GM18907 (cell line): Measurements from ENCODE around the gene SIGLEC9.

Experiments used
- ATAC-seq: cut with Tn5 transposase; IDR thresholded peaks from one replicate; pipeline ENCODE4 v1.9.1; 2021; ENCODE audit warnings: mild to moderate bottlenecking, moderate library complexity; ENCODE audit not compliant: unreplicated experiment

SIGLEC9 gene

DNA sequence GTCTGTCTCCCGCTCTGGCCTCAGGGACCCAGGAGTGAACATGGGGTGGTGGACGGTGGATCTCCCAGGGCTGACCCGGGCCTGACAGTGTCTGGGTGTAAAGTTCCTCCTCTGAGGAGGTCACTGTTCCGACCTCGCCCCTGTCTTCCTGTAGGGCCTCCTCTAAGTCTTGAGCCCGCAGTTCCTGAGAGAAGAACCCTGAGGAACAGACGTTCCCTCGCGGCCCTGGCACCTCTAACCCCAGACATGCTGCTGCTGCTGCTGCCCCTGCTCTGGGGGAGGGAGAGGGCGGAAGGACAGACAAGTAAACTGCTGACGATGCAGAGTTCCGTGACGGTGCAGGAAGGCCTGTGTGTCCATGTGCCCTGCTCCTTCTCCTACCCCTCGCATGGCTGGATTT is at the start of gene SIGLEC9:
SIGLEC9 (plus strand) TSS at position 178 of the 400 bp plus-strand sequence; CDS start at position 247, 69 bp downstream.
- no peak for ATAC-seq

DNA sequence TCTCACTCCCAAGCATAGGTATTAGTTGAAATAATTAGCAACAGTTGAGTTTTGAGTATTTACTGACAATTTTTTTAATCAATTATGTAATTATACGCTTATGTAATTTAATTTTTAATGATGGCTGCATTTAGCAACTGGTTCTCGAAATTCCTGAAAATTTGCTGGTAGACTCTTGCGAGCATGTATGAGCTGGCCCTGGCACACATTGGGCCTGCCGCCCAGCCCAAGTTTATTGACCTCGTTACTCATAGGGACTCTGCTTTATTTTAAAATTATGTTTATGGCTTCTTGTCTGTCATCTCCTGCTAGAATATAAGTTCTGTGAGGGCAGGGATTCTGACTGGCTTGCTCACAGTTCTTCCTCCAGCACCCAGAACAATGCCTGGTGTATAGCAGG is 48.7 kb upstream of the SIGLEC9 start:
- ATAC-seq, result no peak

DNA sequence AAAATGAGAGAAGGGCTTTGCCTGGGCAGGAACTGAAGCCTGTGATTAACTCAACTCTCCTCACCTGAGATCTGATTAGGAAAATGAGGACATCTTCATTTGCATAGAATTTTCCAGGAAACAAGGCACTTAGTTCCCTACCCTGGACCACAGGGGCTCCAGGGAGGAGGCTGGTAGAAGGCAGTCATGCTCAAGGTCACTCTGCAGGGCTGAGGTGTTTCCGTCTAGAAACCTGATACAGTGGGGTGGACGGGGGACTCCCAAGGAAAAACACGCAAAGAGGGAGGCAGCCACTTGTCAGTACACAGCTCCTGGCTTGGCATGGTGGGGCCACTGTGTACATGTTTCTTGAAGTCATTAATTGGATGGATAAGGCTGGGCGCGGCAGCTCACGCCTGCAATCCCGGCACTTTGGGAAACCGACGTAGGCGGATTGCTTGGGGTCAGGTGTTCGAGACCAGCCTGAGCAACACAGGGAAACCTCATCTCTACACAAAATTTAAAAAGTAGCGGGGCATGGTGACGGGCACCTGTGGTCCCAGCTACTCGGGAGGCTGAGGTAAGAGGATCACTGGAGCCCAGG is 48.0 kb upstream of the SIGLEC9 start:
- no peak for ATAC-seq

DNA sequence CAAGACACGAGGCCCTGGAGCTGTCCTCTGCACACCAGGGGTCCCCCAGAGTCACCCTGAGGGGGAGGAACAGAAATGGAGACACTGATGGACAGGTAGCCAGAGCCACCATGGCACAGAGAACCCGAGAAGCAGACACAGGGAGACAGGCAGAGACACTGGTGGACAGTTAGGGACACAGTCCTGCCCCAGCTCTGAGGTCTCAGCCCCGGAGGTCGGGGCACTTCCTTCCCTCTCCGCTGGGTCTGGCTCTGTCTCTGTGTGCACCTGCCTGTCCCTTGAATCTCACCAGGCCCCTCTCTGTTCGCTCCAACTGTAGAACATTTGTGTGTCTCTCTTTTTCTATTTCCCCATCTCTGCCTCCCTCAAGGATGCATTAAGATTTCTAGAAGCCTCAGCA is 46.6 kb upstream of the SIGLEC9 start:
- ATAC-seq, result no peak

DNA sequence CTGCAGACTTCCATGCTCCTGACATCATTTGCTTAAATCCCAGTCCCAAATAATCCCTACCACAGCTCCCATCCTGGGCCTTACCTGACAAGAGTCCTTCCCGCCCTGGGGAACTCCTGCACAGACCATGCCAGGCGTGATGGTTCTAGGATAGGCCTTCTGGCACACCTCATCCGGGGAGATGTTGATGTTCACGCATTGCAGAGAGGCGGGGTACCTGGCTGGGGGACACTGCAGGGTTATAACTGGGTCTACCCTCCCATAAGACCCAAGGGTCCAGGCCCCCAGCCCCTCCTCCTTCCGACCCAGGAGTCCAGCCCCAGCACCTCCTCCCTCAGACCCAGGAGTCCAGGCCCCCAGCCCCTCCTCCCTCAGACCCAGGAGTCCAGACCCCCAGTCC is 46.0 kb upstream of the SIGLEC9 start:
- no peak for ATAC-seq

DNA sequence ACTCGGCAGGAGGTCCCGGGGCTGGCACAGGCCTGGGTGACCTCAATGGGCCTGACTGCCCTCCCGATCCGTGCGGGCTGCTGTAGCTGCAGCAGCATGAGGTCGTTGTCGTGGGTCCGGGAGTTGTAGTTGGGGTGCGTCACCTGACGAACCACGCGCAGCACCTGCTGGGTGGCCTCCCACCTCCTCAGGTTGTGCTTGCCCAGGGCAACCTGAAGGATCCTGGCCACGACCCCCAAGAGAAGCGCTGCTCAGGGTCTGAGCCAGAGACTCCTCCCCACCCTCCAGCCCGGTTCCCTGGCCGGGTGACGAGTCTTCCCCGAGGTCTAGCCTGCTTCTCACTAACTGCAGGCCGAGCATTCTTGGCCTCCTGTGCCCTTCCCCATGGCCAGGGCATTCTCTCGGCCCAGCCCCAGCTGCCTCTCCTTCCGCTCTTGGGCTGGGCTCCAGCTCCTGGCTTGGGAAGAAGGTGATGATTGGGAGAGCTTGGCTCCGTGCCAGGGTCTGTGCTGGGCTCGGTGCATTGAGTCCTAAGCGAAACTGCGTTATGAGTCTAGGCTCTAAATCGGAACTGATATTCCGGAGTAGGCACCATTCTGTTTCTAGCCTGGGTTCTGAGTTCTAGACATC is 45.1 kb upstream of the SIGLEC9 start:
- ATAC-seq, result no peak

DNA sequence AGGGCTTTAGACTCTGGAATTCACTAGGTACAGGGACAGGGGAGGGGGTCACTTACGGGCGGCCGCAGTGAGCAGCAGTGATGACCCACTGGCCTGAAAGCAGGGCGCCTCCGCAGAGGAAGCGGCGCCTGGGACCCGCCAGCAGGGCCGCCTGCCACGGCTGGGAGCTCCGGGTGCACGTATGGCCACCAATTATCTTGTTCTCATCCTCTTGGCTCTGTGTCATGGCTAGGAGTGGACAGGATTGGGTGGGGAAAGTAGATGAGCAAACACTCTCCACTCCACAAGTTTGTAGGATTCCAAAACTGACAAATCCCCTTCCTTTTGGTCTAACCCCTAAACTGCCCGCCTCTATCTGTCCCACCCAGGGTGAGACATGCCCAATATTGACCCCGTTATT is 43.2 kb upstream of the SIGLEC9 start:
- no peak for ATAC-seq

DNA sequence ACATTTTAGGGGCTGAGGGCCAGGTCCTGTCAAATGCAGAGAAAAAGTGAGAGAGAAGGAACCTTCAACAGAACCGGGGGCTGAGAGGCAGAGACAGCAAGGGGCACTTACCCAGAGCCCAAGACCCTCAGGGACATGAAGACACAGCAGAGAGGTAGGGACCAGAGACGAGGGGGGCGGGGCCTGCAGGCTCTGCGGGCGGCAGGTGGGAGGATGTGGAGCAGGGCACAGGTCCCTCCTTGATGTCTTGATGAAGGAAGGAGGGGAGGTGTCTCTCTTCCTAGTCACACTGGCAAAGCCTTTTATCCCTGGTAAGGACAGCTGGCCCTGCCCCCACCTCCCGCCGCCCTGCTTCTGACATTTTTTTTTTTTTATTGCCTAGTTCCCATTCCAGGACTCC is 42.1 kb upstream of the SIGLEC9 start, which contains the start of gene KLK14:
KLK14 (minus strand) TSS at position 277 of the 400 bp plus-strand sequence; CDS start at position 4, 273 bp downstream.
- ATAC-seq, result no peak

DNA sequence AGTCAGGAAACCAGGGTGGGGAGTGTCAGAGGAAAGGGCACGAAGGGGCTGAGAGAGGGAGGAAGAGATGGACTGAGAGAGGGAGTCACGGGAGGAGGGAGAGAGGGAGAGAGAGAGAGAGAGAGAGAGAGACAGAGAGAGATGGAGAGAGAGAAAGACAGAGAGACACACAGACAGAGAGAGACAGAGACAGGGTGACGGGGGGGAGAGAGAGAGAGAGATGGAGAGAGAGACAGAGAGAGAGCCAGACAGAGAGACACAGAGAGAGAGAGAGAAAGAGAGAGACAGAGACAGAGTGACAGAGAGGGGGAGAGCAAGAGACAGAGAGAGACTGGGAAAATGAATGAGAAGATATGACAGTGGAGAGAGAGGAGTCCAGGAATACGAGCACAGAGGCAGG is 41.5 kb upstream of the SIGLEC9 start:
- no peak for ATAC-seq

DNA sequence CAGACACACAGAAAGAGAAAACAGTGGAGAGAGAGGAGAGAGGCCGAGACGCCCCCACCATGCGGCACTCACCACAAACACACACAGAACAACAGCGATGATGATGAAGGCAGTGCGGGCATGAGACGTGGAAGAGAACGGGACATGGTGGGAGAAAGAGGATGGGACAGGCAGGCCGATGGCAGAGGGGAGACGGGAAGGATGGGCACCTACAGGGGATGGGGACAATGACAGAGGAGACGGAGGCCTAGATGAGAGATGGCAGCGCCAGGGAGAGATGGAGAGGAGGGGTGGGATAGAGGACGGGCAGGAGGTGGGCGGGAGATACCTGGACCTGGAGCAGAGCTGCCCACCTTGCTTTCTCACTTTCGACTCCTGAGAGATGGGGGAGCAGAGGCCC is 40.9 kb upstream of the SIGLEC9 start:
- no peak for ATAC-seq

DNA sequence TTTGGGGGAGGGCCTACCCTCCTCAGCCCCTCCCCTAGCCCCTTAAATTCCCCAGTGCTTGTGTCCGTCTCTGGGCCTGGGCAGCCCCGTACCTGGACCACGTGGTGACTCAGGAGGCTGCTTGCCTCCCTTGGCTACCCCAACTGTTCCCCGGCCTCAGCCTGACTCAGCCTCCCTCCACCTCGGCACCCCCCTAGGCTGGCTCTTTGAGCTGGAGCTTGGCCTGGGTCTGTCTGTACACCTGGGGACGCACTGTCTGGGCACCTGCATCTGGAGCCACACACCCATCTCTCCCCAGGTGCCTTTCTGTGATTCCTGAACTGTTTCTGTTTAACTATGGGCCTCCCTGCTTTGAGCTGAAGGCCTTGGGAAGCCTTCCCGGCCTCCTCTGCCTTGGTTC is 40.2 kb upstream of the SIGLEC9 start:
- ATAC-seq, result no peak

DNA sequence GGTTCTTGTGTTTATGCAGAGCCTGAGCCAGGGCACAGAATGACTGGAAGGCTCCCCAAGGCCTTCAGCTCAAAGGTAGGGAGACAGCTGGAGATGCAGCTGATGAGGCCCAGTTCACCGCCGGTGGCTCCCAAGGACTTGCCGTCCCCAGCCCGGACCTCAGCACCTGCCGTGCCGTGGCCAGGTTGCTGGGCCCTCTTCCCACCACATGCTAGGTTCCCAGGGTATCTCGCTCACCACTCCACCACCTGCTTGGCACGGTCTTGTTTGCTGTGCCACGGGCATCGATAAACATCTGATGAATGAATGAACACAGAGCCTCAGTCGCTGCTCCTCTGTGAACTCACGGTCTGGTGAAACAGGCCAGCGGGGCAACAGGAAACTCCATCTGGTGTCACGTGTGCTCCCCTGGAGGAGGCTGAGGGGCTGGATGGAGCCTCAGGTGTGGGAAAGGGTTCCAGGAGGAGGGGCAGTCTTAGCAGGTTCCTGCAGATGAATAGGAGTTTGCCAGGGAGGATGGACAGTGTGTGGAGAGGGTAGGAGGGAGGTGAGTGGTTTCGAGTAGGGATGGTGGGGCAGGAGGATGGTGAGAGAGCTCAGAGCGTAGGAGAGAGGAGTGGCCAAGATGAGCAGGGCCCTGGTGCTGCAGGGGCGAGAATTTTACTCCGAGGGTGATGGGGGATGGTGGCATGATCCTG is 38.4 kb upstream of the SIGLEC9 start:
- ATAC-seq, result no peak

DNA sequence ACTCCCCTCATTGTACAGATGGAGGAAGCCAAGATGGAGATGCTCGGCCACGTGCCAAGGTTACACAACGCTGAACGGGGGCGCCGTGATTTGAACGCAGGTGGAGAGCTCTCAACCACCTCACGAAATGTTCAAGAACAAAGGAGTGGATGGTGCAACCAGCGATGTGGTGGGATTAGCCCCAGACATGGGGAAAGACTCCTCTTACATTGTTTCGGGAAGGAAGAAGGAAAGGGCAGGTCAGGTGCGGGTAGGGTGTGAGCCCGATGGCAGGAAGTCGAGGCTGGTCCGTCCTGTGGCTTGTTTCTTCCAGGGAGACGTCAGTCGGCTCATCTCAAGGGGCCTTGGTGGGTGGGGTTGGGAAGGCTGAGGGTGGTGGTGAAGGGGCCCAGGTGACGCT is 34.9 kb upstream of the SIGLEC9 start:
- no peak for ATAC-seq

DNA sequence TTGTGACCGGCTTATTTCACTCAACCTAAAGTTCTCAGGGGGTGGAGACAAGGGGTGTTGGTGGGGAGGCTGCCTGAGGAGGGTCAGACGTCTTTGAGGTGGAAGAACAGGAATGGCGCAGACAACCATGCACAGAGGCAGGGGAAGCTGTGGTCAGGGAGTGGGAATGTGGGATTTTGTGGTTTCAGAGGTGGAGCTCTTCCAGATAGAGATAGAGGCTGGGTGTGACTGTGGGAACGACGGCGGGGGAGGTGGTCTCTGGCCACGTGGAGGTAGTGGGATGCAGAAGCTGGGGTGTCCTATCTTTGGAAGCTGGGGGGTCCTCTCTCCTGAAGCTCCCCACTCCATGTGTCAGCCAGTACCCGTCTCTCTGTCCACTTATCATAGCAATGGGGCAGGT is 34.2 kb upstream of the SIGLEC9 start:
- no peak for ATAC-seq

DNA sequence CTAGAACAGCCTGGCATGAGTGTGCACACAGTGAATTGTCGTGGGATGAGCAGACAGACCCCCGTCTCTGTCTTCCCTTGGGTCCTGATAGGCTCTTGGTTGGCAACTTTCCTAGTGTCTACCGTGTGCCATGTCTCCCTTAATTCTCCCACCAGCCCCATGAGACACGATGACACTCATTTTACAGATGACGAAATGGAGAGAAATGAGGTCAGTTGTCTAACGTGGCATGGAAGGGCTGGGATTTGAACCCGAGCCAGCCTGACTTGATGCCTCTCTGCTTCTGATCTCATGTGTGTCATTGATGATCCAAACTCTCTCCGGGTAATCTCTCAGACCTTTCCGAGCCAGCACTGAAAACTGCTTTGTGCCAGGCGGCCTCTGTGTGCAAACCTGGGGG is 33.6 kb upstream of the SIGLEC9 start:
- ATAC-seq, result no peak

DNA sequence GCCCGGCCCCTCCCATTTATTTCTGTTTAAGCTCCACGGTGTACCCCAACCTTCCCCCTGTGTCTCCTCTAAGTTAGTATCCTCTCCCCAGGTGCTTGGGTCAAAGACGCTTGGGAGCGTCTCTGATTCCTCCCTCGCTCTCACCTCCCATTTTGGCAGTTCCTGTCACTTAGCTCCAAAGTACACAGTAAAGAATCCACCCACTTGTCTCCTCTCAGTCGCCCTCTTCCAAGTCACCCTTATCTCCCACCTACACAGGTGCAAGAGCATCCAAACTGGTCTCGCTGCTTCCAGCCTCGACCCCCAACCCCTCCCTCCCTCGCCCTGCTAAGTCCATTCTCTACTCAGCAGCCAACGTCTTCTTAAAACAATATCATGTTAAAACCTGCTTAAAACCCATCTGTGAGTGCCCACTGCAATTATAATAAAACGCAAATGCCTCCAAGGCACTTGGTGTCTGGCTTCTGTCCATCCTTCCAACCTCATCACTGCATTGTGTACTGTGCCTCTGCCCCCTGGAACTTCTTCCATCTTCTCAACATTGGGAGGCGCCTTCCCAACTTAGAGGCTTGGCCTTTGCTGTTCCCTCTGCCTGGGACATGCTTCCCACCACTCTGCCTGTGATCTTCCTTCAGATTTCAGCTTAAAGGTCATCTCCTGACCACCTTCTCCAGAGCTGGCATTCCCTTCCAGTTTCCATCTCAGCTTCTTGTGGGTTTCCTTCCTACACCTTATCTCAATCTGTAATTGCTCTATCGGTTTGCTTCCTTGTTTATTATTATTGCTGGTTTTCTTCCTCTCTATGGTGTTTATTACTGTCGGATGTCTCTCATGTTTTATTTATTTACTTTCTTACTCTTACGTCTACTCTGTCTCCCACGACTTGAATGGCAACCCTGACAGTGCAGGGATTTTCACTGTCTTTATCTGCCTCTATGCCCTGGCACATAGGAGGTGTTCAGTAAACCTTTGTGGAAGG is 32.5 kb upstream of the SIGLEC9 start:
- no peak for ATAC-seq

DNA sequence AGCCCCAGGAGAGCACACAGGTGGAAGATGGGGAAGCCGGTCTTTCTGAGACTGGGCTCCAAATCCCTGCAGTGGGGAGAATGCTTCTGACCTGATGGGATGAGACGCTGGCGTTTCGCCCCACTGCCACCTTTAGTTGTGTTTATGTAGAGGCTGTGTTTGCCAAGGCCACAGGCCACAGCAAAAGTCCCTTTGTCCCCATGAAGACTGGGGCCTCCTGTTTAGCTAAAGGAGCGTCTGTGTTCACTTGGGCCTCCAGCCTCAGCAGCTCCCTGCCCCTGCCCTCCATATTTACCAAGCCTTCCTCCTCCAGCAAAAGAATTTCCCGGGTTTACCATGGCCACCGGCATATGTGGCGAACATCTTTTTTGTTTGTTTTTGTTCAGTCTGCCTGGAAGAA is 31.6 kb upstream of the SIGLEC9 start:
- no peak for ATAC-seq

DNA sequence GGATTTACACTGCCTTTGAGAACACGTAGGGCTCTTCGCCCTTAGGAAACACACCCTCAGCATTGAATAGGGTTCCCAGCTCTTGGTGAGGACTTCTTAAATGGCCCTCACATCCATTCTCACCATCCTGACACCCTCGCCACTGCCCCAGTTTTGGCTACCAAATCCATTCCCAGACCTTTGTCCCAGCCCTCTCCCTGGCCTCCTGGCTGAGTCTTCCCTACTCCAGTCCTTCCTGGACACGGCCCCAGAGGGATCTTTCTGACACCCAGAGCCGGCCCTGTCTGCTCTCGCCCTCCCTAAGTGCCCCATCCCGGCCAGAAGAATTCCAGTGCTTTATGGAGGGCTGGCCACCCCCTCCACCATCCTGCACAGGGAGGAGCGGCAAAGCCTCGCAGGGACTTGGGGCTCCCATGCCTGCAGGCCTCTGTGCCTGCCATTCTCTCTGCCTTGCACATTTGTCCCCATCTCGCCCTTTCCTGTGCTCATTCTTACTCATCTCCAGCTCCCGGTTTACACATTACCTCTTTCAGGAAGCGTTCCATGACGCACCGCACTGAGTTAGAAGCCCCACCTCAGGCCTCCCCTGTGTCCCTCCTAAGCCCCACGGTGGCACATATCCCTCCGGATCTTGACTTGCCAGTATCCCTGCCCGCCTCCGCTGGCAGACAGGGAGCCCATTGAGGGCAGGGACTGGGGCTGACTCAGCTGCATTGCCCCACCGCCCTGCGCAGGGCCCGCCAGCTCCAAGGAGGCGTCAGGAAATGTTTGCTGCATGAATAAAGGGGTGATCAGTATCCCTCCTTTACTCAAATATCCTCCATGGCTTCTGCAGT is 31.0 kb upstream of the SIGLEC9 start:
- ATAC-seq, result no peak

DNA sequence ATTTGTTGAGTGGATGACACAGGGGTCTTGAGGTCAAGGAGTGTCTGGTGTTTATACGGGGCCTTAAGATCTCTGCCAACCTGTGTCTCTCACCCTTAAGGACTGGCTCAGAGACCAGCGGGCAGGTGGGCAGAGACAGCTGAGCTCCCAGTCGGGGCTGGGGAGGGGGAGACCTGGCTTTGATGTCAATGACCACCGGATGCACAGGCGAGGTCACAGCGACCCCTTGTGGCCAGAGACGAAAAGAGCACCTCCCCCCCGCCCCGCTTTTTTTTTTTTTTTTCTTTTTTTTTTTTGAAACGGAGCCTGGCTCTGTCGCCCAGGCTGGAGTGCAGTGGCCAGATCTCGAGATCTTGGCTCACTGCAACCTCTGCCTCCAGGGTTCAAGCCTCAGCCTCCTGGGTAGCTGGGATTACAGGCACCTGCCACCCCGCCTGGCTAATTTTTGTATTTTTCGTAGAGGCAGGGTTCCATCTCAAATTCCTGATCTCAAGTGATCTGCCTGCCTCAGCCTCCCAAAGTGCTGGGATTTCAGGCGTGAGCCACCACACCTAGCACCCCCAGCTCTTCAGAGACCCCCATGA is 29.9 kb upstream of the SIGLEC9 start:
- no peak for ATAC-seq
